SU-DHL-6 (cell line): Measurements from ENCODE around the gene MBD4.

Experiments used
- EZH2phosphoT487 ChIP-seq: fragments of 200-600 bp; sonication (generic), shearing (Covaris generic); conservative IDR thresholded peaks from 2 replicates; pipeline ENCODE4 v1.6.1; 2018; ENCODE audit warnings: mild to moderate bottlenecking, antibody characterized with exemption, low read length, moderate library complexity, mixed read lengths
- TF ChIP-seq, protein P1 (sequence below): fragments of 200-600 bp; sonication (generic); IDR thresholded peaks from one replicate; pipeline ENCODE4 v1.5.1; 2017; ENCODE audit warnings: antibody characterized with exemption, mild to moderate bottlenecking, low read length, moderate library complexity; ENCODE audit not compliant: insufficient read depth, poor library complexity, severe bottlenecking

DNA sequence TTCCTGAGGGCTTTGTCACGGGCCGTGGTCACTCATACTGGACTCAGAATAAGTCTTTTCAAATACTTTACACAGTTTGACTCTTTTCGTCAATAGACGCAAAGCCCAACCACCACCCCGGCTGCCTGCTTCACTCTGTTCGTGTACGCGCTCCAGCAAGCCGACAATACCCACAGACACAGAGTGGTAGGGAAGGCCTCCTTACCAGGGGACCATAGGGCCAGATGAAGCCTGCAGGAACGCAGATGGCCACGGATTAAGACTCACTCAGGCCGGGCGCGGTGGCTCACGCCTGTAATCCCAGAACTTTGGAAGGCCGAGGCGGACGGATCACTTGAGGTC lies 41.0 kb downstream of the MBD4 start:
- TF ChIP-seq, protein P1, sequence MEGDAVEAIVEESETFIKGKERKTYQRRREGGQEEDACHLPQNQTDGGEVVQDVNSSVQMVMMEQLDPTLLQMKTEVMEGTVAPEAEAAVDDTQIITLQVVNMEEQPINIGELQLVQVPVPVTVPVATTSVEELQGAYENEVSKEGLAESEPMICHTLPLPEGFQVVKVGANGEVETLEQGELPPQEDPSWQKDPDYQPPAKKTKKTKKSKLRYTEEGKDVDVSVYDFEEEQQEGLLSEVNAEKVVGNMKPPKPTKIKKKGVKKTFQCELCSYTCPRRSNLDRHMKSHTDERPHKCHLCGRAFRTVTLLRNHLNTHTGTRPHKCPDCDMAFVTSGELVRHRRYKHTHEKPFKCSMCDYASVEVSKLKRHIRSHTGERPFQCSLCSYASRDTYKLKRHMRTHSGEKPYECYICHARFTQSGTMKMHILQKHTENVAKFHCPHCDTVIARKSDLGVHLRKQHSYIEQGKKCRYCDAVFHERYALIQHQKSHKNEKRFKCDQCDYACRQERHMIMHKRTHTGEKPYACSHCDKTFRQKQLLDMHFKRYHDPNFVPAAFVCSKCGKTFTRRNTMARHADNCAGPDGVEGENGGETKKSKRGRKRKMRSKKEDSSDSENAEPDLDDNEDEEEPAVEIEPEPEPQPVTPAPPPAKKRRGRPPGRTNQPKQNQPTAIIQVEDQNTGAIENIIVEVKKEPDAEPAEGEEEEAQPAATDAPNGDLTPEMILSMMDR = no peak
- TF ChIP-seq EZH2phosphoT487 = no peak
